Measurements from ENCODE around the gene ESPL1. TPM values are rescaled to one million over a fixed set of nuclear protein-coding genes. Genes with fewer than 3 reads are reported as not detected.

The ESPL1 gene
- total RNA-seq, 2 experiments from 2014 or later: 70.0 to 77.2 TPM

- Mint-ChIP-seq H3K36me3 (no peaks in the 10 kb centered on the region), H3K4me3 (peak within 1 kb of the TSS; percentile 86), H3K4me1 (ENCODE audit: low read depth) (peaks cover 74% of the 10 kb centered on the region), H3K27me3 (no peaks in the 10 kb centered on the region), H3K27ac (peak within 1 kb of the TSS; percentile 91), H3K9me3 (no peaks in the 10 kb centered on the region)
- POLR2A ChIA-PET: interaction anchor here (0.6 to 1.1 kb wide), 6 partner anchors 9 to 92 kb away, joined by 3 to 5 read pairs (median 3); no protein-coding TSS in a partner anchor
- CTCF ChIA-PET: interaction anchor here (0.7 to 1.3 kb wide), 4 partner anchors 16 to 58 kb away, joined by 3 to 5 read pairs (median 3); partner anchors contain the start of gene ESPL1
- intact Hi-C loops (cut with micrococcal nuclease): loop anchor here (1.0 kb wide), 1 partner anchor 11 kb away; no protein-coding TSS in a partner anchor
- peak; percentile 81 for DNase-seq
Observed at GRCh38 chr12:53231921-53232645, 36.0 kb upstream of the ESPL1 start, which contains the start of gene RARG. Gene RARG (minus strand): TSS chr12:53232209. CDS start chr12:53227545, 4,664 bp downstream.

DNA sequence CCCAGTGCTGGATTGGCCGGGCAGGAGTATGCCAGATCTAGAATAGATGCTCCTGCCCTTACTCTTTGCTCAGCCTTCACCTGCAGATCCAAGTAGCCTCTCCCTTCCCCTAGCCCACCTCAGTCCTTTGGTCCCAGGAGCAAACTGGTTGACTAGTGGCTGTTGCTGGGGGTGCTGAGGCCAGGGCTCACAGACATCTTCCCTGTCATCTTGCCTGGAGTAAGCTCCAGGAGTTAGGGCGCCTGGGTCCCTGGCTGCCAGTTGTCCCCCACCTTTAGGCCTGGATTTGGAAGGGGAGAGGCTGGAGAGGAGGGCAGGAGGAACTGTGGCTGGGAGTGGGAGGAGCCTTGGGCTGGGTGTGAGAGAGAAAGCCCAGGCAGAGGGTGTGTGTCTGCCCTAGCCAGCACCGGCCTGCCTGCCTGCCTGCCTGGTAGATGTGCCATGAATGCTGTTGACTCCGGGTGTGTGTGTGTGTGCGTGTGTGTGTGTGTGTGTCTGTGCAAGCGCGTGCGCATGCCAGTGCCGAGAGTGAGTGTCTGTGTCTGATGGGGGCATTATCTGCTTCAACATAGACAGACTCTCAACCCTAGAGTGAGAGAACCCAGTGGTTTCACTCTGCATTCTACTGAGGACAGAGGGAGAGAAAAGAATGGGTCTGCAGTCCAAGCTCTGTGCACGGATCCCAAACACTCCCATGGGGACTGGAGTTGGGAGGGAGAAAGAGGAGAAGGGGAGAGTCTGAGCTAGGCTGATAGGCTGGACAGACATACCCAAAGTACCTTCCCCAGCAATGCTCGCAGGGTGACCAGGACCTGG lies 35.2 kb upstream of the ESPL1 start:
- DNase-seq: peak; percentile 59
- H3K27me3 Mint-ChIP-seq: no peaks in the 10 kb centered on the region
- CTCF ChIA-PET: interaction anchor here (0.6 to 5.0 kb wide), 5 partner anchors 12 to 112 kb away, joined by 3 to 30 read pairs (median 3); no protein-coding TSS in a partner anchor
- H3K9me3 Mint-ChIP-seq: no peaks in the 10 kb centered on the region
- H3K4me3 Mint-ChIP-seq: peak overlapping the region; percentile 86
- POLR2A ChIA-PET: interaction anchor here (1.0 to 1.1 kb wide), 4 partner anchors 10 to 24 kb away, joined by 3 to 4 read pairs (median 4); no protein-coding TSS in a partner anchor
- H3K36me3 Mint-ChIP-seq: no peaks in the 10 kb centered on the region
- H3K4me1 Mint-ChIP-seq (ENCODE audit: low read depth): peaks cover 76% of the 10 kb centered on the region
- H3K27ac Mint-ChIP-seq: peak overlapping the region; percentile 91
- intact Hi-C loops (cut with micrococcal nuclease): loop anchor here (1.0 kb wide), 1 partner anchor 12 kb away; no protein-coding TSS in a partner anchor

GRCh38 chr12:53233671-53234121 lies 34.4 kb upstream of the ESPL1 start:
- Mint-ChIP-seq H3K27ac (no peak overlapping the region), H3K4me1 (ENCODE audit: low read depth) (peaks cover 68% of the 10 kb centered on the region), H3K4me3 (no peak overlapping the region), H3K27me3 (no peaks in the 10 kb centered on the region), H3K36me3 (no peaks in the 10 kb centered on the region), H3K9me3 (no peaks in the 10 kb centered on the region)
- POLR2A ChIA-PET: interaction anchor here (0.6 to 1.1 kb wide), 3 partner anchors 13 to 510 kb away, joined by 3 to 4 read pairs (median 4); no protein-coding TSS in a partner anchor
- no peak for DNase-seq
- intact Hi-C loops (cut with micrococcal nuclease): no loop called here
- CTCF ChIA-PET: interaction anchor here (0.6 to 5.0 kb wide), 4 partner anchors 13 to 111 kb away, joined by 3 to 30 read pairs (median 4); no protein-coding TSS in a partner anchor

DNA sequence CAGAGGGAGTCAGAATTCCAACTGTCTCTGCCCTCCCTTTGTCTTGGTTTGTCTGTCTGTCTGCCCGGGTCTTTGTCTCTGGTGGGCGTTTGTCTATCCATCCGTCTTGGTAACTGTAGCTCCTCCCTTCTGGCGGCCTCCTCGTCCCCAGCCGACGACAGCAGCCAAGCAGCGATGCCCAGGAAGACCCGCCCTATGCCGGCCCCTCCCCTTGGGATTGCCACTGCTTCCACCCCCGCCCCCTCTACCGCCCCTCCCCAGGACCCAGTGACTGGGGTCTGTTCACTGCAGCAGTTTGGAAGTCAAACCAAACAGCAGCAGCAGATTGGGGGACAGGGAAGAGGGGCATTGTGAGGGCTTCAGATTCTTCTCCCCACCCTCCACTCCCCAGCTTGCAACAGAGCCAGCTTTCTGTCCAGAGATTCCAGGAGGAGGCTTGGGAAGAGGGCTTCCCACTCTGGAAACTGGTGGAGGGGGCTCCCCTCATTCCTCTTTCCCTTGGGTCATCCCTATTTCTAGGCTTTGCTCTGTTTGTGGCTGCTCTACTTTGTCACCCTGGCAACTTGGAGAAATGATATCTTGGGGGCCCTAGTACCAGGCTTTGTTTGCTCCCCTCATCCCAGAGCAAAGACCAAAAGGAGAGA lies 33.7 kb upstream of the ESPL1 start:
- Mint-ChIP-seq H3K27ac (peak overlapping the region; percentile 54), H3K27me3 (no peaks in the 10 kb centered on the region)

DNA sequence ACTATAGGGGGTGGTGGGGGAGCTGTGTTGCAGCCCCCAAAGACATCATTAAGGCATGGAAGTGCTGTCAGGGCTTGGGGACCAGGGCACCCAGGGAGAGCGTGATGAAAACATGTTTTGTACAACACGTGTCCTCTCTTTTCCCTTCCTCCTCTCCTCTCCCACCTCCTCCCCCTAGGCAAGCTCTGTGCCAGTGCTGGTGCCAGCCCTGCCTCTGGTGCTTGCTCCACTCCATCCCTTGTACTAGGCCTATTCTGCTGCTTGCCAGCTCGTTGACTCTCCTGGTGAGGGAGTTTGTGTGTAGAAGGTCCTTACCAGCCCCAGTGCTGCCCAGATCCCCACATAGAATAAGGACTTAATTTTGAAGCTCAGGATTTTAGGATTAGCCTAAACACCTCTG lies 32.9 kb upstream of the ESPL1 start:
- H3K36me3 Mint-ChIP-seq: no peaks in the 10 kb centered on the region
- H3K9me3 Mint-ChIP-seq: no peaks in the 10 kb centered on the region
- intact Hi-C loops (cut with micrococcal nuclease): no loop called here
- POLR2A ChIA-PET: interaction anchor here (2.1 to 2.9 kb wide), 2 partner anchors 17 to 32 kb away, joined by 6 to 18 read pairs; no protein-coding TSS in a partner anchor
- peak overlapping the region; percentile 63 for H3K27ac Mint-ChIP-seq
- H3K4me3 Mint-ChIP-seq: no peak overlapping the region
- no peak for DNase-seq
- H3K27me3 Mint-ChIP-seq: no peaks in the 10 kb centered on the region
- CTCF ChIA-PET: interaction anchor here (3.5 to 5.0 kb wide), 2 partner anchors 17 to 22 kb away, joined by 24 to 30 read pairs; a partner anchor contains a TSS
- H3K4me1 Mint-ChIP-seq (ENCODE audit: low read depth): peaks cover 57% of the 10 kb centered on the region

More for the DNA sequence above, 33.7 kb upstream of the ESPL1 start:
- Mint-ChIP-seq H3K9me3 (no peaks in the 10 kb centered on the region), H3K4me1 (ENCODE audit: low read depth) (peaks cover 64% of the 10 kb centered on the region), H3K4me3 (no peak overlapping the region), H3K36me3 (no peaks in the 10 kb centered on the region)
- DNase-seq: peak; percentile 28
- ChIA-PET POLR2A (interaction anchor here (0.6 to 1.1 kb wide), 2 partner anchors 14 to 510 kb away, joined by 3 to 4 read pairs; no protein-coding TSS in a partner anchor), CTCF (interaction anchor here (1.9 to 5.0 kb wide), 3 partner anchors 14 to 21 kb away, joined by 6 to 30 read pairs (median 24); a partner anchor contains a TSS)
- intact Hi-C loops (cut with micrococcal nuclease): no loop called here

- Mint-ChIP-seq H3K4me3 (peak overlapping the region; percentile 23), H3K36me3 (no peaks in the 10 kb centered on the region), H3K27me3 (no peaks in the 10 kb centered on the region), H3K27ac (peak overlapping the region; percentile 63), H3K4me1 (ENCODE audit: low read depth) (peaks cover 53% of the 10 kb centered on the region), H3K9me3 (no peaks in the 10 kb centered on the region)
- peak; percentile 54 for DNase-seq
- CTCF ChIA-PET: interaction anchor here (1.5 to 5.0 kb wide), 3 partner anchors 16 to 37 kb away, joined by 3 to 30 read pairs (median 24); a partner anchor contains a TSS
- POLR2A ChIA-PET: interaction anchor here (0.9 to 2.9 kb wide), 4 partner anchors 15 to 157 kb away, joined by 3 to 18 read pairs (median 4); partner anchors contain the start of gene SPRYD3
- intact Hi-C loops (cut with micrococcal nuclease): loop anchor here (1.0 to 2.0 kb wide), 2 partner anchors 15 to 16 kb away; no protein-coding TSS in a partner anchor
Observed at GRCh38 chr12:53235742-53236442, 32.2 kb upstream of the ESPL1 start.

GRCh38 chr12:53236443-53237111 lies 31.5 kb upstream of the ESPL1 start:
- no peaks in the 10 kb centered on the region for H3K27me3 Mint-ChIP-seq
- CTCF ChIA-PET: interaction anchor here (0.6 to 5.0 kb wide), 5 partner anchors 15 to 38 kb away, joined by 3 to 30 read pairs (median 3); partner anchors contain the start of gene ITGB7
- H3K9me3 Mint-ChIP-seq: no peaks in the 10 kb centered on the region
- peak overlapping the region; percentile 23 for H3K4me3 Mint-ChIP-seq
- peaks cover 48% of the 10 kb centered on the region for H3K4me1 Mint-ChIP-seq (ENCODE audit: low read depth)
- peak; percentile 75 for DNase-seq
- peak overlapping the region; percentile 63 for H3K27ac Mint-ChIP-seq
- H3K36me3 Mint-ChIP-seq: no peaks in the 10 kb centered on the region
- POLR2A ChIA-PET: interaction anchor here (0.9 to 2.9 kb wide), 5 partner anchors 13 to 157 kb away, joined by 3 to 18 read pairs (median 4); partner anchors contain the start of gene SPRYD3
- intact Hi-C loops (cut with micrococcal nuclease): loop anchor here (1.0 to 2.0 kb wide), 2 partner anchors 14 to 16 kb away; no protein-coding TSS in a partner anchor

- Mint-ChIP-seq H3K4me3 (no peak overlapping the region), H3K4me1 (ENCODE audit: low read depth) (peaks cover 27% of the 10 kb centered on the region), H3K27ac (no peak overlapping the region), H3K9me3 (no peaks in the 10 kb centered on the region), H3K36me3 (no peaks in the 10 kb centered on the region), H3K27me3 (no peaks in the 10 kb centered on the region)
- intact Hi-C loops (cut with micrococcal nuclease): no loop called here
- DNase-seq: no peak
- ChIA-PET CTCF (interaction anchor here (0.9 to 6.5 kb wide), 2 partner anchors 11 to 27 kb away, joined by 4 to 40 read pairs; no protein-coding TSS in a partner anchor), POLR2A (interaction anchor here (1.2 kb wide), 1 partner anchor 27 kb away, joined by 3 read pairs; no protein-coding TSS in a partner anchor)
Observed at GRCh38 chr12:53239643-53240258, 28.3 kb upstream of the ESPL1 start.

DNA sequence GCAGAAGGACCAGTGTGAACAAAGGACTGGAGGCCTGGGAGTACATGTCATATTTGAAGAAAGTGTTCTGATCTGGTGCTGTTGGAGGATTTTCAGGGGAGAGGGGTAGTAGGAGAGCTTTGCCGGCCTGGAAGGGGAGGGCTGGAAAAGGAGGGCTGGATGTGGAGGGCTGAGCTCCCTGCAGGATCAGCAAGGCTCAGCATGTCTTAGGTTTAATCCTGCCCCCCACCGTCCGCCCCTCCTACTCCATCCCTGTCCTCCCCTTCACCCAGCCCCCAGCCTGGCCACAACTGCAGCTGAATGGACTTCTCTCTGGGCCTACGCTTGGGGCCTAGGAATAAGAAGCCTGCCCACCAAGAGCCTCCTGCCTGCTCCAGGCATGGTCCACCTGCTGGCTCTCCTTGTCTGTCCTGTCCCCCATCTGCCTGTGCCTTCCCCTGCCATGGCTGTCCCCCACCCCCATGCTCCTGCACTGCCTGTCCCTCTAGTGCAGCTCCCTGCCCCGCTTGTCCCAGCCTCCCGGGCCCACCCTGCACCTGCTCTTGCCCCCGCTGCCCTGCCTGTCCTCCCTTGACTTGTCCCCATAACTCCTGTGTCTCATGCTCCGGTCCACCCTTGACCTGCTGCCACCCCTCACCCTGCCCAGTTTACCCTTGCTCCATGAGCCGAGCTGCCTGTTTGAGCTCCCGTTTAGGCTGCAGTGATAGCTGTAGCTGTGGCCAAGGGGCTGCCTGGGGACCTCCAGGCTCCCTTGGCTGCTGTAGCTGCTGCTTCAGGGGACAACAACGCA lies 26.3 kb upstream of the ESPL1 start:
- no peak overlapping the region for H3K27ac Mint-ChIP-seq
- POLR2A ChIA-PET: interaction anchor here (0.6 to 1.5 kb wide), 2 partner anchors 11 to 197 kb away, joined by 3 read pairs; no protein-coding TSS in a partner anchor
- H3K4me3 Mint-ChIP-seq: no peak overlapping the region
- H3K36me3 Mint-ChIP-seq: no peaks in the 10 kb centered on the region
- DNase-seq: no peak
- intact Hi-C loops (cut with micrococcal nuclease): no loop called here
- H3K4me1 Mint-ChIP-seq (ENCODE audit: low read depth): peaks cover 8% of the 10 kb centered on the region
- H3K27me3 Mint-ChIP-seq: no peaks in the 10 kb centered on the region
- CTCF ChIA-PET: interaction anchor here (1.4 to 6.5 kb wide), 3 partner anchors 9 to 103 kb away, joined by 4 to 40 read pairs (median 9); no protein-coding TSS in a partner anchor
- no peaks in the 10 kb centered on the region for H3K9me3 Mint-ChIP-seq
